HK-2 (cell line): Measurements from ENCODE around the gene GATA5.

Source experiments
- DNase-seq: peaks from one replicate; pipeline ENCODE4 v3.0.0-alpha.2; 2018; ENCODE audit not compliant: unreplicated experiment

The GATA5 gene

DNA sequence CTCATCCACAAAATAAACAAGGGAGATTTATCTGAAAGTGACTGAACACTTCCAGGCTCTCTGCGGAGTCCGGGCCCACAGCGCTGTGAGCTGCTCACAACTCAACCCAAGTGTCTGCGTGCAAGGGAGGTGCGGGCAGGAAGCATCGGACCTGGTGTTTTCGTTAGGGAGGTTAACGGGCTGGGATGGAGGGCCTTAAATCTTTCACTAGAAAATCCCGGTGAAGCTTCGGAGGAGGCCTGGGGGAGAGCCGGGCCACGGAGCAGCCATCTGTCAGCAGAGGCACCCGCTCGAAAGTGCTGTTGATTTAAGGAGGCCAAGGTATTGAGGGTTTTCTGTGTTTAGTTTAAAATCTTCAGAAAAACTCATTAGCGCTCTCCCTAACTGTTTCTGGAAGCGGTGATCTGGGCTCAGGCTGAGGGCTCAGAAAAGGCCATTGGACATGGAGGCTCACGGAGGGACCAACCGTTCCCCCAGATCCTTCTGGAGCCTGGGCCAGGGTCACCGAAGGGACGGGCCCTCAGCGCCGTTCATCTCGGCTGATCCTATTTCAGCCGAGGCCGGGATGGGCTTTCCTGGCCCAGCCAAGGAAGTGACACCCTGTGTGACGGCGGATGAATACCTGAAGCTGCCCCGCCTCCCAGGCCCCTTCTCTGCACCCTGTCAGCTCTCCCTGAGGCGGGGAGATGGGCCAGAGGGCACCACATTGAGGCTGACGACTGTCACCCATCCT is 20.7 kb downstream of the GATA5 start:
- no peak for DNase-seq

DNA sequence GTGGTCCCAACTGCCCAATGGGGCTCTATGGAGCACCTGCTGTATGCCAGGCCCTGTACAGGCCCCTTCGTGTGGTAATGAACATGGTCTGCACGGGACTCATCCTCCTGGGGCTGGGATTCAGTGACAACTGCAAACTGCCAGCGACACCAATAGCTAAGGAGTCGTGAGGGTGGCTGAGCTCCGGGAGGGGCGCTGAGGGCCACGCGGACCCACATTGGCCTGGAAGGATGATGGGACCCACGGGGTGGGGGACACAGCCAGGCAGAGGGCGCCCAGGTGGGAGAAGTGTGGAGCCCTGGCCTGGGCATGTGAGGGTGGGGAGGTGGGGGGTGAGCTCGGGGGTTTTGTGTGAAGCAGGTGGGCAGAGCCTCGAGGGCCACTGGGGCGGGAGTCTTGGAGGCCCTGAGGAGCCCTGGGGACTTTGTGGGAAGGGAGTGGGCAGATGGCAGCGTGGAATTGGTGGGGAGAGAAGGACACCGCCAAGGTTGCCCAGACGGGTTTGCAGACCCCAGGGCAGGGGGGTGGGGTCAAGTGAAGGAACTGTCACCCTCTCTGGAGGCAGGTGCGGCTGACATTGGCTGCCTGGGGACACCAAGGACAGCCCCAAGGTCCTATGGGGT is 22.5 kb downstream of the GATA5 start:
- DNase-seq = no peak

DNA sequence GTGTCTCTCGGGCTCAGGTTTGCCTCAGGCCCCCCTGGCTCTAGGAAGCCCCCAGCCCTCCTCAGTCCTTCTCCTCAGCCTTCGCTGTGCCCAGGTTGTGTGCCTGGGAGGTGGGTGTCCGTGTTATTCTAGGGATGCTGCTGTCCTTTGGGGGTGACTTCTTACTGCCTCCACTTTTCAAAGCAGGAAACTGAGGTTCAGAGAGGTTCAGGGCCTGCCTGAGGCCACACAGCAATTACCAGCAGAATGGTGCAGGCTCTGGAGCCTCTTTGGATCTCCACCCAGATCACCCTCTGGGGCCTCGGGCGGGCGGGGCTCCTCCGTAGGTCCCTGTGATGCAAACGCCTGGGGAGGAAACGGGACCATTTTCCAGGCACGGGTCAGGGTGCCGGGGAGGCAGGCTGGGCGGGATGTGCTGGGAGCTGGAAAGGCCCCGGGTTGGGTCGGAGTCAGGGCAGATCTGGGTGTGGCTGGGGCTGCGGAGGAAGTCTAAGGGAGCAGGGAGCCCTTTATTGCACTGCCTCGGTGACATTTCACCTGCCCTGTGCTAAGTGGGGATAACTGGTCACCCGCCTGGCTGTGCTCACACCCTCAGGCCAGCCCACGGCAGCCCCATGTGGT is 23.2 kb downstream of the GATA5 start:
- no peak for DNase-seq

DNA sequence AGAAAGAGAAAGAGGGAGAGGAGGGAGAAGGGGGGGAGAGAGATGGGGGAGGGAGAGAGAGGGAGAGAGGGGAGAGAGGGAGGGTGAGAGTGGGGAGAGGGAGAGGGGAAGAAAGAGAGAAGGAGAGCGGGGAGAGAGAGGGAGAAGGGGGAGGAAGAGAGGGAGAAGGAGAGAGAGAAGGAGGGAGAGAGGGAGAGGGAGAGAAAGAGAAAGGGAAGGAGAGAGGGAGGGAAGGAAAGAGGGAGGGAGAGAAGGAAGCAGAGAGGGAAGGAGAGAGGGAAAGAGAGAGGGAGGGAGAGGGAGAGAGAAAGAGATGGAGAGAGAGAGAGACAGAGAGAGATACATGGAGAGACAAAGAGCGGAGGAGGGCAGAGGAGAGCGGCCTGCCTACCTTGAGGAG is 23.8 kb downstream of the GATA5 start:
- no peak for DNase-seq

DNA sequence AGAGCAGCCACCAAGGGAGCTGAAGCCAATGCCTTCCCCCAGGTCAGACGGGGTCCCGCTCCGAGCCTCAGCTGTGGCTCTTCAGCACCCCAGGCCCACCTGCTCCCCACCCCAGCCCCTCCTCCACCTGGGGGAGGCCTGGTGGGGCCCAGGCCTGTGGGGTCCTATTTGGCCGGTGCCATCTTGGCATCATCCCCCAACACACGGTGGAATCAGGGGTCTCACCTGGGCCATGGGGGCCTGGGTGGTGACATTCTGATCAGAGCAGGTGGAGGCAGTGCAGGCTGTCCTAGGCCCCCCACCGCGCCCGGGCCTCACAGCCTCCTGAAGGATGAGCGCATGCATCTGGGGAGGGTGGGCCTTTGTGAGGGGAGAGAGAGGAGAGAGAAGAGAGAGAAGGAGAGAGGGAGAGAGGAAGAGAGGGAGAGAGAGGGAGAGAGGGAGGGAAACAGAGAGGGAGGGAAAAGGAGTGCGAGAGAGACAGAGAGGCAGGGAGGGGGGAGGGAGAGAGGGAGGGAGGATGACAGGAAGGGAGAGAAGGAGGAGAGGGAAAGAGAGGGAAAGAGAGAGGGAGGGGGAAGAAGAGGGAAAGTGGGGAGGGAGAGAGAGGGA is 24.5 kb downstream of the GATA5 start:
- DNase-seq = no peak

DNA sequence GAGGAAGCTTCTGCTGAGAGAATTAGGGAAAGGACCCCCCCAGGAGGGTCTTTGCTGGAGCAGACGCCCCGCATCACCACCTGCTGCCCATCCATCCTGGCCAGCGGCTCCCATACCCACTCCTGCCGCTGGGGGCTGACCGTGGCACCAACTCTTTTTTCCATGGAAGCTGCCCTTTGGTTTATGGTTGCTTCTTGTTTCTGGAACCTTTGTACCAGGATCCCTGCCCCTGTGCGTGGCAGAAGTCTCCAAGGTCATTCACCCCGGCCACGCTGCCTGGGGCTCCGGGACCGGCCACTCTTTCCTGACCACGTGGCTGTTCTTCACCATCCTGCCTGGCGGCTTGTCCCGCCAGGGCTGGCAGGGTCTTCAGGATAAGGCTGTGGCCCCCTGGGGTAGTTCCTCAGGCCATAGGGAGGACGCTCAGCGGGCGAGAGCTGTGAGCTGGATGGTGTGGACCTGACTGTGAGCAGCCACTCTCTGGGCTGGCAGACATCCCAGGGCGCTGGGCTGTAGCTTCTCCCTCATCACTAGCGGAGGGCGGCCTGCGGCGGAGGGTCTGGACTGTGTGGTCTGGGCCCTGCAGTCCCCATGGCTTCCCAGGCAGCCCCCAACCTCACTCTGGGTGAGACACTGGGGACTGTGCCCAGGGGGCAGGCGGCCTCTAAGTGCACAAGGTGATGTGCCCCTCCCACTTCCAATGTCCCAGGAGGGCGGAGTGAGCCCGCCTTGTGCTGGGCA is 25.7 kb downstream of the GATA5 start:
- no peak for DNase-seq

DNA sequence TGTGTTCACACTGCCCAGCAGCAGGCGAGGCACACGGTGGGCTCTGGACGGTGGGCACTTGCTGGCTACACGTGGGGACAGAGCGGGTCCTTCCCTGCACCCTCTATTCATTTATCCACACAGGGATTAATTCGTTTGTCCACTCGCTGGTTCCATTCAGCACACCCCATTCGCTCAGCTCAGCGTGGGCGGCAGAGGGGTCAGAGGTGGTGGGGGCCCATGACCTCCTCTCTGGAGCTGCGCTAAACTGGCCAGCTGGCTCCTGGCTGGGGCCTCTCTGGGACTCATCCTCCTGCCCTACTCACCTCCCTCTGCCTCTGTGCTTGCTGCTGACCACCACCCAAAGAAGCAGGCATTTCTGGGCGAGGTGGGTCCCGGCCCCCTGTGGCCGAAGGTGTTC is 27.0 kb downstream of the GATA5 start:
- DNase-seq = no peak

DNA sequence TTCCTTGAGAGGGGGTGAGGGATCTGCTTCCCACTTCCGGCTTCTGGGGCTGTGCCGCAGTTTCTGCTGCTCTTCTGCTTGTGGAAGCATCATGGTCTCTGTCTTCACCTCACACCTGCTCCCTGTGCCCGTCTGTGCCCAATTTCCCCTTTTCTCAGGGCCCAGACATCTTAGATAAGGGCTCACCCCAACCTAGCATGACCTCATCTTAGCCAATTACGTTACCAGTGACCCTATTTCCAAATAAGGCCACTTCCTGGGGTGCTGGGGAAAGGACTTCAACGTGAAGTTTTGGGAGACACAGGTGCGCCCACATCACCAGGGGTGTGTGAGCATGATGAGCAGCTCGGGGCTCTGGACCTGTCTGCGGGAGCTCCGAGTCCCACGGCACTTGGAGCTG is 27.8 kb downstream of the GATA5 start:
- no peak for DNase-seq

DNA sequence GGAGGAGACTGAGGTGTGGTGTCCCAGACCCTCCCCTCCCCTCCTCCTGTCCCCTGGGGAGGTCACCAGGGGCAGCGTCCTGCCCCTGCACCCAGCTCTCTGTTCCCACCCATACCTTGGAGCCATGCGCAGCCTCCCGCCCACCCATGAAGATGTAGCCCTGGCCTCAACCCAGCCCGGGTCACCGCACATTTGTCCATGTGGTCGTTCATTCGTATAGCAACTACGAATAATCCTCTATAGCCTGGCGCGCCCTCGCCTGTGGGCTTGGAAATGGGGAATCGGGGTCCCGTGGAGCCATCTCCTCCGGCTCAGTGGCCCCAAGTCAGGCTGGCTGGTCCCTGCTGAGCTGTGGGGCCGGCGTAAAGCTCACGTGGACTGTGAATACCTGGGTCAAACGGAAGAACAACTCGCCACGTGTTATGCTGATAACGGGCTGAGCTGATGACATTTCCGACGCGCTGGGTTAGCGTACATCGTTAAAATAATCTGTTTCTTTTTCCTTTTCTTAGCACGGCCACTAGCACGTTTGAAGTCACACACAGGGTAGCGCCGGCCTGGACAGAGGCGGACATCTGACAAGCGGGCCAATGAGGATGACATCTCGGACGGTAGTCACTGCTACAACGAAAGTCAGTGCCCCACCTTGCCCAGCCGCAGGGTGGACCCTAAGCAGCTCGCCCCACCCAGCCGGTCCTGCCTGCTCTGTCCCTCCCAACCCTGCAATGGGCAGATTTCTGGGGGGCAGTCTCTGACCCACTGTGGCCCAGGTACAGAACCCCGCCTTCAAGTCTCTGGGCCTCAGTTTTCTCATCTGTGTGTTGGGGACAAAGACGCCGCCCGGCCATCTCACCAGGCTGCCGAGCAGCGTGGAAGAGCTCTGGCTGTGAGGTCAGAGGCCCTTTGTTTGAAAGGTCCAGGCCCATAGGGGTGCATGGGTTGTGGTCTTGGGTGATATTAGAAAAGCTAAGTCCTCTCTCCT is 28.6 kb downstream of the GATA5 start:
- no peak for DNase-seq

DNA sequence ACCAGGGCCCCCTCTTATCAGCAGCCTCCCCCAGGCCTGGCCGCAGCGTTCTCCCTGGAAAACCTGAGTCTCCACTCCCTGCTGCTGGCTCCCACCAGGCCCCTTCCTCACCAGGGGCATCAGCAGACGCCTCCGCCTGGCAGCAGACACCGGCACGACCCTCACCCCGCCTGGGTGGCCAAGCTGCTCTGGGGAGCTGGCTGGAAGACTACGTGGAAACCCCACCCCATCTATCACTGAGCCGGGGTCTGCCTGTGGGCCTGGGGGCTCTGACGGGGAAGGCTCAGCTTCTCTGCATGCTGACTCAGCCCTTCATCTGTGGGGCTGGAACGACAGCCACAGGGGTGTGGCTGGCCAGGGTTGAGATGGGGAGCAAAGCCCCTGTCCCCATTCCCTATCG is 29.3 kb downstream of the GATA5 start:
- no peak for DNase-seq

DNA sequence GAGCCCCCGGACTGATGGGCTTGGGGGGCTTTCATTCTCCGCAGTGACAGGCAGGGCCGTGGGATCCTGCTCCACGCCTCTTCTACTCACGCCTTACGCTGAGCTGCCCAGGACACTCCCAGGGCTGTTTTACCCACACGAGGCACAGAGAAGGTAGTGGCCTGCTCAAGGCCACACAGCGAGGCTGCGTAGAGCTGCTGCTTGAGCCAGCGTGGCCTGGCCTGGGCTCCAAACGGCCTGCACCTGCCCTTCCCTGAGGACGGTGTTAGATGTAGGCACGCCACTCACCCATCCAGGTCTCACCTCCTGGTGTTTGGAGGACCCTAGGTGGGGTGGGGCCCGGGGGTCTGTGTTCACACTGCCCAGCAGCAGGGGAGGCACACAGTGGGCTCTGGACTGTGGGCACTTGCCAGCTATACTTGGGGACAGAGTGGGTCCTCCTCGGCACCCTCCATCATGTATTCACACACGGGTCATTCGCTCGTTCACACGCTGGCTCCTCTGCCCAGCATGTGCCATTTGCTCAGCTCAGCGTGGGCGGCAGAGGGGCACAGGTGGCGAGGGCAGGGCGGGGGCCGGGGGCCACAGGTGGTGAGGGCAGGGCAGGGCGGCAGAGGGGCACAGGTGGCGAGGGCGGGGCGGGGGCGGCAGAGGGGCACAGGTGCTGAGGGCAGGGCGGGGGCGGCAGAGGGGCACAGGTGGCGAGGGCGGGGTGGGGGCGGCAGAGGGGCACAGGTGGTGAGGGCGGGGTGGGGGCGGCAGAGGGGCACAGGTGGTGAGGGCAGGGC is 30.0 kb downstream of the GATA5 start:
- no peak for DNase-seq

DNA sequence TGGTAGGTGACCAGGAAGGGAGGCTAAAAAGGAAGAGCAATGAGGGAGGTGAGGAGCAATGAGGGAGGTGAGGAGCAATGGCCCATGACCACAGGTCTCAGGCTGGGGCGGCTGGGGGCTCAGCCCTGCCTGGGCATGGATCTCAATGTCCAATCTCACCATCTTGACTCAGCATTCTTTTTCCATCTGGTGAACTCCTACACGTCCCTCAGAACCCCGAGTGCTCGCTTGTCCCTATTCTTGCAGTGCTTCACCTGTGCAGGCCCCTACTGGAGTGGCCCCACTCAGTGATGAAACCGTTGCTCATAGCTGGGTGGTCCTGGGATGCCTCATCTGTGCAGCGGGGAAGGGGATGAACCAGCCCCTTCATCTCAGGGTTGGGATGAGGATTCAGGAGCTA is 31.5 kb downstream of the GATA5 start:
- no peak for DNase-seq

DNA sequence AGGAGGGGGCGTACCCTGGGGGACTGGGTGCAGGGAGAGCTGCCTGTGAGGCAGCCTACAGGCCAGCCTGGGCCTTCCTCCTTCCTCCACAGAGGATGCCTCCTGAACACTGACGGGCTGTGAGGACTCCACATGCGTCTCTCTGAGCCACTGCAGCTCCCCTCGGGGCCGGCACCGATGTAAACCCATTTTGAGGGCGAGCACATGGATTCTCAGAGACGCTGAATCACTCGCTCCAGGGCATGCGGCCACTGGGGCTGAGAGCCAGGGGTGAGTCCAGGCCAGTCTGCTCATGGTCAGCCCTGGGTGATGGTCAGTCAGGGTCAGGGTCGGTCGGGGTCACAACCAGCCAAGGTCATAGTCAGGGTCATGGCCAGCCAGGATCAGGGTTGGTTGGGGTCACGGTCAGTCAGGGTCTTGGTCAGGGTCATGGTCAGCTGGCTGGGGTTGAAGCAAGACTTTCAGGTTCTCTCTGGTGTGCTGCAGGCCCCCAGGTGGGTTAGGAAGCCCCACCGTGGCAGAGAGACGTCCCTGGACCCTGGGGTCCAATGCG is 33.7 kb downstream of the GATA5 start:
- DNase-seq = no peak

DNA sequence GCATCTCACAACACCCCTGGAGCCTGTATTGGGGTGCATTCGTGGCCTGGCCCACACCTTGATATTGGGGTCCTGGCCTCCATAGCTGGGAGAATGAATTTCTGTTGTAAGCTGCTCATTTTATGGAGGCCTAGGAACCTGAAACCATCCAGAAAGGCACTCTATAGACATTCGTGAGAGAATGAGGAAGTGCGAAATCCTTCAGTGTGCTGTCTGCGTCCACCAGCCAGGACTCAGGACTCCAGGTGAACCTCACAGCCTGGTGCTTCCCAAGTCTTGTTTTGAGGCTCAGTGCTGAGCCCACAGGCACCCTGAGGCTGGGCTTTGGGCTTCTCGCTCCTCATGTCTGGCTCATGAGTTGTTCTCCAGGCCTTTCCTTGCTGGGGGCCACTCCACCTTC is 36.6 kb downstream of the GATA5 start:
- DNase-seq = no peak

DNA sequence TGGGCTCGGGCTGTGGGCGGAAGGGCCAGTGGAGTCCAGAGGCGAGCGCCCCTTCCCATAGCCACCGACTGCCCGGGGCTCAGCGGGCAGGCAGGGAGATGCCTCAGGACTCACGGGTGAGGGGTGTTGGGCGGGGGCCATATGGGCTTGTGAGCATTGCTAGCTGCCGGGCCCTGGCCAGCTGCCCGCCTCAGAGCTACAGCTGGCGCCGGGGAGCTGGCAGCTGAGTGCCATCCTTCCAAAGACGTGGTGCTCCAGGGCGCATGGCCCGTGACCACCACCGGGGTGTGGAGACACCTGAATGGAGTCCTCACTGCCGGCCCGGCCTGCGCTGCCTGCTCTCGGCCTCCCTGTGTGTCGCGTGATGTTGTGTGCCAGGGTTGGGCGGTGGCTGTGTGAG is 37.9 kb downstream of the GATA5 start:
- no peak for DNase-seq

DNA sequence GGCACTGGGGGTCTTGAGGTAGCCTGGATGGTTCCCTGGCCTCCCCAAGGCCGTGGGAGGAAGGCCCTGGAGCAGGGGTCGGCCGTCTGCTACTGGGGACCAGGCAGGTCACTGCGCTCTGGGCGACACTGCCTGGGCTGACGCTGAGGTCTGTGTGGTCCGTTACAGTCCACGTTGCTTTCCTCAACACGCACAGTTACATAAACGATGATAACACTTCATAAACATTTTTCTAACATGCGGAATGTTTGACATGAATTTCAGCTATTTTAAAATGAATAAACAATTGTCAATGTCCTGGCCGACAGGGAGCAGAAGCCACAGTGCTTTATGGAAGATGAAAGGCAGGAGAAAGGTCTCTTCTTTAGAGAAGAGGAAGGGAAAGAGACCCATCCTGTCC is 38.3 kb downstream of the GATA5 start:
- no peak for DNase-seq

DNA sequence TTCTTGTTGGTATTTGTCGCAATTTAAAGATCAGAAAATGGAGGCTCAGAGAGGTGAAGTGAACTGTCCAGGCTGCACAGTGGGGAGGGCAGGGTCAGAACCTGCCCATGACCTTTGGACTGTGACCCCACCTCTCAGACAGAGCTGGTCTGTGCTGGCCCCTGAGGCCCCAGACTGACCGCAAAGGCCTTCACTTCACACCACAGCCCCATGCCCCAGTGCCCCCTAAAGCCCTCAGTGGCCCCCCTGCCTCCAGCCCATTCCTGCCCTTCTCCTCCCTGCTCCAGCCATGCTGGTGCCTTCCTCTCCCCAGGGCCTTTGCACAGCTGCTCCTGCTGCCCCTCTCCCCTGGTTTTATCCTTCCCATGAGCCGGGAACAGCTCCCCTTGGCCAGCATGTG is 39.1 kb downstream of the GATA5 start:
- no peak for DNase-seq

DNA sequence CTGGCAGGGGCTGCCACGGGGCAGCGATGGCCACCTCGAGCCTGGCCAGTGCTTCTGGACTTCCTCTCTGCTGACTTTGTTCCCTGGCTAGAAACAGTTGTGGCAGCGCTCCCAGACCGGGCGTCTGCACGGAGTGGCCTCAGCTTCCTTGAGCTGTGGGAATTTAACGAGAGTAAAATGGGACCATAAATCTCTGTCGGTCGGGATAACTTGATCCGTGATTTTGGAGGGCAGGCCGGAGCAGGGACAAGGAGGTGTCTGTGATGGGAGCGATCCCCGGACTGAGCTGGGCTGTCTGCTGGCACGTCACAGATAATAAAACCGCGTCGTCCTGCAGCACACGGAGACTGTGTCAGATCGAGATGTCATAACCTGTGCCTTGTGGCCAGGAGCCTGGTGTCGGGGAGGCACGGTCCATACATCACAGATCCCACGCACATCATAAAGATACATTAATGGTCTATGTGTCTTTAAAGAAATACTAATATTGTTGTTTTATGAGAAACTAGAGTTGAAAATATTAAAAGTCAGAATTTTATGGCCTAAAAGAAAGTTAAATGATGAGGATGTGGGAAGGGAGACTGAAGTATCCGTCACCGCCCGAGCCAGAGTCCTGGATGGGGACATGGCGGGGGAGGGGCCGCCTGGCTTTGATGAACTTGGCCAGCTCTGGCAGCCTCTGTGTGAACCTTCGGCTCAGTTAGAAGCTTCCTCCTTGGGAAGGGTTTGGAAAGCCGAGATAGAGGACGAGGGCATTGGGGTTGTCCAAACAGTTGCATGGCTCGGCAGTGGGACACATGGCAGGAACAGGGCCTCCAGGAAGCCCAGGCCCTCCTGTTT is 41.9 kb downstream of the GATA5 start:
- DNase-seq = no peak

DNA sequence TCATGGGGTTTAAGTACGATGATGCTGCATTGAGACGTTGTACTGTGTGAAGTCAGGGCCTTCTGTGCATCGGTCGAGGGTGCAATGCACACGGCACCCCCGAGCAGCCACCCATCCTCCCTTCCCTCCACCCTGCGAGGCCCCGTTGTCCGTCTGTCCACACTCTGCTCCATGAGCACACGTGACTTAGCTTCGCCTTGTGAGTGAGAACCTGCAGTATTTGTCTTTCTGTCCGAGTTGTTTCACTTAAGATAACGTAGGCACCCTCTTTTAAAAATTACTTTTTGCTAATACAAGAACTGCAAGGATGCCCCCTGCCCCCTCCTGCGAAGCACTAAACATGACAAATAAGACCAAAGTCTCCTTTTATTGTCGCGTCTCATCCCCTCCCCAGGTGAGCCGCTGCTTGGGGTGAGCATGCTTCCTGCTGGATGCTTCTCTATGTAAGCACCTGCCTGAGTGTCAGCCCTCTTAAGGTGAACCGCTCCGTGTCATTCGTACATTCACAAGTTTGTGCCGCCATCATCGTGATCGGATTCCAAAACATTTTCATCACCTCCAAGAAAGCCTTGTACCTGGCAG is 44.8 kb downstream of the GATA5 start:
- no peak for DNase-seq
